Muscle of leg (tissue), 11 donors: ENCODE measurements around the gene CCNJL. TPM values are rescaled to one million over a fixed set of nuclear protein-coding genes. Genes with fewer than 3 reads are reported as not detected.
A peak's percentile ranks its signal among the peaks of the same experiment; 100 is the strongest.

Source experiments
- DNase-seq: peaks from one replicate; pipeline ENCODE4 v3.0.0; 2013
- H3K27ac ChIP-seq: one replicate; pipeline ENCODE4 v1.5.1; 2013; ENCODE audit warnings: mild to moderate bottlenecking, low read length, control low read depth
- H3K27me3 ChIP-seq: one replicate; pipeline ENCODE4 v1.6.1; 2013; ENCODE audit warnings: low read length; ENCODE audit not compliant: control insufficient read depth, insufficient read depth
- H3K36me3 ChIP-seq: one replicate; pipeline ENCODE4 v1.6.1; 2013; ENCODE audit warnings: low read length; ENCODE audit not compliant: control insufficient read depth, insufficient read depth
- H3K4me1 ChIP-seq: one replicate; pipeline ENCODE4 v1.6.1; 2013; ENCODE audit warnings: low read length; ENCODE audit not compliant: control insufficient read depth, insufficient read depth
- H3K4me3 ChIP-seq: one replicate; pipeline ENCODE4 v1.5.1; 2013; ENCODE audit warnings: low read length, control low read depth
- H3K9me3 ChIP-seq: replicated peaks from 2 replicates; pipeline ENCODE4 v1.6.1; 2013; ENCODE audit warnings: low read depth, low read length; ENCODE audit not compliant: control insufficient read depth
- WGBS: methylation state at CpG from one replicate; pipeline ENCODE4 v1.1.5; 2013; ENCODE audit warnings: missing lambda C conversion rate; ENCODE audit not compliant: insufficient coverage; 5-methylcytosine and 5-hydroxymethylcytosine counted together
- polyA plus RNA-seq, 8 donors: library from polyadenylated mRNA; unstranded; fragments of 120-200 nt; gene quantifications; one replicate each; pipeline versions ENCODE4 v1.2.1 to v1.2.3, GENCODE V29; 2013; ENCODE audit warnings: inconsistent platforms in 1 of 8, low replicate concordance in 1 of 8; ENCODE audit not compliant: insufficient read length in 8 of 8, insufficient read depth in 1 of 8
- total RNA-seq: library from RNA; stranded (reverse); fragments of 120-200 nt; gene quantifications from one replicate; pipeline ENCODE4 v1.2.4, GENCODE V29; 2013

Gene CCNJL
- total and polyA plus RNA-seq, 9 donors = 3.8 to 6.6 (median 5.9) TPM

DNA sequence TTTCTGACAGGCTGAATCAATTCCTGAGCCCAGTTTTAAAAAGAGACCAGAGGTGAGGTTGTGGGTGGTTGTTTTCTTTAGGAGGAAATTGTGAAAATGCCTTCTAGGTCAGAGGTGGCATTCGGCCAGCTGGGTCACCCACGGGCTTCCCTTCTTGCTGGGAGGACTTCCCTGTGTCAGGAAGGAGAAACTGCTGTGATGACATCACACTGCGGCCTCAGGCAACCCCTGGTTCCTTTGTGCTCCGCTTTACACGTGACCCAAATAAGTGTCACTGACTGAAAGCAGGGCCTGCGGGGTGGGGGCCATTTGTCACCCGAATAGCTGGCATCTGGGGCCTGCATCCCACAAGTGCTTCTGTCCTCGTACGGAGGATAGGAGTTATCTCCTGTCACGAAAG lies 43.3 kb downstream of the CCNJL start:
- 64% methylated on average over 10 of the region's 10 CpGs for WGBS
- Histone ChIP-seq H3K27me3 (no peaks in the 10 kb centered on the region), H3K4me3 (no peak overlapping the region), H3K4me1 (peaks cover 19% of the 10 kb centered on the region), H3K36me3 (peaks cover 4% of the 10 kb centered on the region), H3K9me3 (no peaks in the 10 kb centered on the region), H3K27ac (no peak overlapping the region)
- DNase-seq = peak; percentile 80

DNA sequence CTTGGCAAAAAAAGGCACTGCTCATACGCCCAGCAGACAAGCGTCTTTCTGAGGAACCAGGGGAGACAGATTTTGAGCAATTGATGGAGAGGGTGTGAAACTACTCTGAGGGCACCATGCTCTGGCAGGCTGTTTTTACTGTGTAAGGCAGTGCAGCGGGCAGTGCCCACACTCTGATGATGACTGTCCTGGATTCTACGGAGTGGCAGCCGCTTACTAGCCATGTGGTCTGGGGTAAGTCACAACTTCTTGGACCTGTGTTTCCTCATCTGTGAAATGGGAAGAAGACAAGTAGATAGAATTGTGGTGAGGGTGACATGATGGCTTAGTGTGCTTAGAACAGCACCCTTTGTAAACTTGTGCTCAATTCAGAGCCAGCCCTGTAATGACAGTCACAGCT lies 44.2 kb downstream of the CCNJL start:
- Histone ChIP-seq H3K9me3 (no peaks in the 10 kb centered on the region), H3K4me1 (peaks cover 19% of the 10 kb centered on the region), H3K27me3 (no peaks in the 10 kb centered on the region), H3K4me3 (no peak overlapping the region), H3K27ac (no peak overlapping the region), H3K36me3 (peaks cover 4% of the 10 kb centered on the region)
- DNase-seq = no peak
- WGBS = 96% methylated on average over 5 of the region's 5 CpGs

DNA sequence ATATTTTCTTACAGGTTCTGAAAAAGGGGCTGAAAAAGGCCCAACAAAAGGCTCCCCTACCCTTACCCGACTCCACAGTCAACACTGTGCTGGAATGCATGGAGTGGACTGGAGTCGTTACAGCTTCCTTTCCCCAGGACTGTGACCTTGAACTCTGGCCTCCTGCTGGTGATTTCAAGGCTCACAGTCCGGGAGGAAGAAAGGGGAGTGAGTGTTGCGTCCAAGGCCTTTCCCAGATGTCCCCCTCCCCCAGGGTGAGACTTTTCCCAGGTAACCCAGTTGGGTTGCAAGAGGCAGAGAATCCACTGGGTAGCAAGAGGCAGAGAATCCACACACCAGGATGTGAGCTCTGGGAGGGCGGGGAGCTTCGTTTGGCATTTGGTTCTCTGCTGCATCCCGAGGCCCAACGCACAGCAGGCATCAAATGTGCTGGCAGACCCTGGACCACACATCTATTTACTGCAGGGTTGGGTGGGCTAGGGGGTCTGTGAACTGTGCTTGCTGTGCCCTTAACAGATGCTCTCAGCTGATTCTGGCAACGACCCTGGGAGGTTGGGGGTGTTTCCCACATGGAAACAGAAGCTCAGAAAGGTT lies 45.5 kb downstream of the CCNJL start:
- no peaks in the 10 kb centered on the region for H3K9me3 ChIP-seq
- DNase-seq = no peak
- WGBS = 67% methylated on average over 2 of the region's 9 CpGs
- H3K27ac ChIP-seq = no peak overlapping the region
- no peaks in the 10 kb centered on the region for H3K27me3 ChIP-seq
- peaks cover 25% of the 10 kb centered on the region for H3K4me1 ChIP-seq
- H3K4me3 ChIP-seq = no peak overlapping the region
- peaks cover 4% of the 10 kb centered on the region for H3K36me3 ChIP-seq

DNA sequence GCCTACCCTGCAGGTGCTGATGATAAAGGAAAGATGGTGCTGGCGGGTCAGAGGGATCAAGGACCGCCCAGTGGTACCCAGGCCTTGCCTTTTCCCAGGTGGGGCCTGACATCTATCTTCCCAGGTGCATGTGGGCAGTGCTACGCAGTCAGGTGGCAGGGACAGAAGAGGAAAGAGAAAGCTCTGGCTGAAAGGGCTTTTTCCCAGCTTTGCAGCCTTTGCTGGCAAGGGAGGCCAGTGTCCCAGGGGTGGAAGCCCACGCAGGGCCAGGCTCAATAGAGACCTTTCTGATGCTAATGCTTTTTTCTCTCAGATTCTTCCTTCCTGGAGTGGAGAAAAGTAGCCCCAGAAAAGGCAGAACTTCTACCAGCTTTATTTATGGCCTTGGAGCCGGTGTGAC lies 46.3 kb downstream of the CCNJL start:
- no peak for DNase-seq
- Histone ChIP-seq H3K4me3 (no peak overlapping the region), H3K9me3 (no peaks in the 10 kb centered on the region), H3K27me3 (no peaks in the 10 kb centered on the region), H3K36me3 (peaks cover 4% of the 10 kb centered on the region), H3K4me1 (peaks cover 23% of the 10 kb centered on the region), H3K27ac (no peak overlapping the region)
- WGBS = 83% methylated on average over 4 of the region's 5 CpGs

DNA sequence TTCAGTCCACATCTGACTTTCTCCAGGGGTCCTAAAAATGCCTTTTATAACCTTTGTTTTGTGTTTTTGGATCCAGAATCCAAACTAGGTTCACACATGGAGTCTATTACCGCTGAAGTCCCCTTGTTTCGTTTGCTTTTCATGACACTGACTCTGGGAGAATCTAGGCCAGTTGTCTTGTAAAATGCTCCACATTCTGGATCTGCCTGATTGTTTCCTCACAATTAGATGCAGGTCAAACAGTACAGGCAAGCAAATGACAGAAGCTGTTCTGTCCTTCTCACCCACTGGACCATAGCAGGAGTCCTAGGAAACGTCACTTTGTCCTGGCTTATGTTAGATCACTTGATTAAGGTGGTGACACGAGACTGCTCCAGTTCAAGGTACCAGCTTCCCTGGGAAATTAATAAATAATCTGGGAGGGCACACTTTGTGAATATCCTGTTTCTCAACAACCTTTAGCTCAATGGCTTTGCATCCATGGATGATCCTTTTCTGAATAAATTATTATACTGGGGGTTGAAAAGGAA lies 49.0 kb downstream of the CCNJL start:
- Histone ChIP-seq H3K9me3 (no peaks in the 10 kb centered on the region), H3K36me3 (peaks cover 5% of the 10 kb centered on the region), H3K4me1 (peaks cover 17% of the 10 kb centered on the region), H3K27ac (no peak overlapping the region), H3K27me3 (no peaks in the 10 kb centered on the region), H3K4me3 (no peak overlapping the region)
- WGBS = 28% methylated on average over 2 of the region's 4 CpGs
- peak; percentile 44 for DNase-seq

DNA sequence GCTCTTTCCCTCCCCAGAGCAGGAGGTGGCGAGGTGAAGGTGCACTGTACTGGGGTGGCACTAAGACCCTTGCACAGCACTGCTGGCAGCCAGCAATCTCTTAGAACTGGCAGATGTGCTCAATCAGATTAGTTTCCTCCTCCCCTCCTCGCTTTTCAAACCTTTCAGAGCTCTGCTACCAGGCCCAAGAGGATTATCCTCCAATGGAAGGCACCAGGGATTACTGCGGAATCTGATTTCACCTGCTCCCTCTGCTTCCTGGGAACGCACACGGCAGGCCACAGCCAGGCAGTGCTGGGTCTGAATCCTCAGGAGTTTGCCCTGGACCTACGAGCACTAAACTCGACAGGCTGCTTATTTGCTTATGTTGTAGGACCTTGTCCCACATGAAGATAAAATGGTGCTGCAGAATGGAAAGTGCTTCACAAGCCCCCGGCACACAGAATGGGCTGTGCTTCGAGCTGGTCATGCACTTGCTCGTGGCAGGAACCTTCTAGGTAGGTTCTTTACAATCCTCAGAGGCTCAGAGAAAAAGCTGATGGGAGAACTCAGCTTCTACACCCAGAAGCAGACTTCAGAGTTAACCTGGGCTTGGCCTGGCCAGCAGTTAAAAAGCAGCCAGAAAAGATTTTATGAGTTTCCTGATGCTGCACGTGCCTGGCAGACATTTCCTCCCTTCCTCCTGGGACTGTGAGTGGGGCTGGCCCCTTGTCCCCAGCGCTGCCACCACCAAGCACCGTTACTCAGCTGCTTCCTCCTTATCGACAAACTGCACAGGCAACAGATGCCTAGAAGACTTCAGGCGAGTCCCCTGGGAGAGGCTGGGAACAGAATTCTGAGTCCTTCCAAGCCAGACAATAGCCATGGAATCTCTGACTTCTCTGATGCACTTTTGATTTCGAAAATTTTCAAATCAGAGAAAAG lies 50.0 kb downstream of the CCNJL start:
- Histone ChIP-seq H3K27me3 (no peaks in the 10 kb centered on the region), H3K4me1 (peaks cover 17% of the 10 kb centered on the region), H3K9me3 (no peaks in the 10 kb centered on the region), H3K36me3 (peaks cover 5% of the 10 kb centered on the region), H3K4me3 (no peak overlapping the region), H3K27ac (no peak overlapping the region)
- 26% methylated on average over 15 of the region's 16 CpGs for WGBS
- DNase-seq = peak; percentile 51

DNA sequence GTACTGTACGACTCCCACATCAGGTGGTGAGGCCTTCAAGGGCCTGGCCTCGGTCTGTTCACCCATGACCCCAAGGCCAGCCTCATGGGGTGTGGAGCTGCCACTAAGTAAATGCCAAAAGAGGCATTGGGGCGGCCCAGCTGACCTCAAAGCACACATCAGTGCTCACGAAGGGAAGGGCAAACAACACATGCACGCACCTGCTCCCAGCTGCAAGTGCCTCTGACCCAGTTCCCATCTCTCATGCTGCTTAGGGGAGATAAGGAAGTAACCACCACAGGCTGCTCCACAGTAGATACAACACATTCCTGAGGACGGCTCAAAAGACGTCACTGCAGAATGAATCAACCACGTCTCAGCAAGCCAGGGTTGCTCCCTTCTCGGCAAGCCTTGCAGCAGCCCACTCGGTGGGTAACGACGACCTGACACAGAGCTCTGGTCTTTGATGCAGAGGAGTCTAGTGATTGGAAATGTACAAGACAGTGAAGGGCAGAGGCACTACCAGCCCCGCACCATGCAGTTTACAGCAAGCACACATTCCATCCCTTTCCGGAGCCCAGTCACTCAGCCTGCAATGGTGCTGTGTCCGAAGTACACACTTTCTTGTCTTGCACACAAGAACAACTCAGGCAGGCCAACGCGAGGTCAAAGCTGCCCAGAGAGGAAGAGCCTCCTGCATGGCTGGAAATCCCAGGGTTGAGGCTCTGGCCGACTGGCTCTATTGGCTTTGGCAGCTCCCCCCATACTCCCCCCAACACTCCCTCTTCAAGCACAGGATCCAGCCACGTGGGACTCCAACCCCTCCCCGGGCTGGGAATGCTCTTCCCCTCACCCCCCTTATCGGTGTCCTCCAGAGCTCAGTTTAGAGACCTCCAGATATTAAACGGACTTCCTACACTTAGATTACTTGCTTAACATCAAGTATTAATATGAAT lies 51.2 kb downstream of the CCNJL start:
- no peak overlapping the region for H3K27ac ChIP-seq
- peak; percentile 23 for DNase-seq
- H3K27me3 ChIP-seq = no peaks in the 10 kb centered on the region
- peaks cover 17% of the 10 kb centered on the region for H3K4me1 ChIP-seq
- no peaks in the 10 kb centered on the region for H3K9me3 ChIP-seq
- peaks cover 5% of the 10 kb centered on the region for H3K36me3 ChIP-seq
- WGBS = 50% methylated on average over 13 of the region's 22 CpGs
- no peak overlapping the region for H3K4me3 ChIP-seq

DNA sequence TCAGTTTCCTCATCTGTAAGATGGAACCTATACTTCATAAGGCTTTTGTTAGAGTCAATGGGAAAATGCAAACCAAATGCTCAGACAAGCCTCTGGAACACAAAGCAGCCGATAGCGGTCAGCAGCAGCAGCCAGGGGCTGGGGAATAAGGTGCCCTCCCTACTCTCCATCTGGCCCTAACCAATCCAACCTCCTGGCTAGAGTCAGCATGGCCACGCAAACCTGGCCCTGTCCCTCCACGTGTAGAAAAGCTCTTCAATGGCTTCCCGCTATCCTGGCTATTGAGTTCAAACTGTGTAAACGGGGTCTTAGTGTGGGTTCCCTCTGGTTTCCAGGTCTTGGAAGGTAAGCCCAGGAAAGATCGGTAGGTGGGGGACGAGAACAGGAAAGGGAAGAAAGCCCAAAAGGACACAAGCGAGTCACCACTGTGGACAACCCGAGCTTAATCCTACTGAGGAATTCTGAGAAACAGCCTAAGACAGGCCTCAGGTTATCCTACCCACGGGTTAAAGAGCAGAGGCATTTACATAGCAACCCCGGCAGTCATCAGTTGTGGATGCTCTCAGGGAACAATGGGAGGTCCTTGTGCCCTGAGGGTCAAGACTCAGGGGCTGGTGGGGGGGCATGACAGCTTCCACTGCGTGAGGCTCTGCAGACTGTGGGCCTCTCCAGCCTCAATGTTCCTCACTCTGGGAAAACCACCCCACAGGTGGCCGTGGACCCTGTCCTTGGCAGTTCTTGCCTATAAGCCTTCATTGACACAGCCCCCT lies 52.2 kb downstream of the CCNJL start:
- DNase-seq = no peak
- H3K9me3 ChIP-seq = no peaks in the 10 kb centered on the region
- H3K4me1 ChIP-seq = peaks cover 17% of the 10 kb centered on the region
- H3K27me3 ChIP-seq = no peaks in the 10 kb centered on the region
- no peak overlapping the region for H3K27ac ChIP-seq
- H3K4me3 ChIP-seq = no peak overlapping the region
- WGBS = 85% methylated on average over 11 of the region's 14 CpGs
- peaks cover 10% of the 10 kb centered on the region for H3K36me3 ChIP-seq

DNA sequence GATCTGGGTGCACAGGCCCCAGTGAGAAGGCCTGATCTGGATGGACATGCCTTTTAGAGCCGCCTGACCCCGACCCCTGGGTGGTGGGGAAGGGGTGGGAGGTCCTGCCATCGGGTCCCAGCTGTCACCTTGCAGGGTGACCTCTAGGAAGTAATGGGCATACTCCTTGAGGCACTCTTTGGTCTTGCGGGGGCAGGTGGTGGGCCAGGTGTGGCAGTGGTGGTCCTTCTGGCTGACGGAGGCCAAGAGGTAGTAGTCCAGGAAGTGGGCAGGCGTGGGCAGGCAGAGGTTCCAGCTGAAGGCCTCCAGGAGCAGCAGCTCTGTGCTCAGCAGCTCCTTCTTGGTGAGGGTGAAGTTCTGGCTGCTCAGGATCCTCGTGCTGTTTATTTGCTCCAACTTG lies 53.0 kb downstream of the CCNJL start:
- Histone ChIP-seq H3K27me3 (no peaks in the 10 kb centered on the region), H3K36me3 (peaks cover 16% of the 10 kb centered on the region), H3K4me3 (no peak overlapping the region), H3K4me1 (peaks cover 17% of the 10 kb centered on the region), H3K27ac (no peak overlapping the region), H3K9me3 (no peaks in the 10 kb centered on the region)
- 92% methylated on average over 6 of the region's 7 CpGs for WGBS
- no peak for DNase-seq
